GM18526 (cell line): Measurements from ENCODE around the gene PLAGL2.

Experiments used
- POLR2A ChIP-seq: IDR thresholded peaks from 3 replicates; pipeline ENCODE4 v1.6.1; 2011; ENCODE audit not compliant: insufficient read length; ENCODE audit errors: extremely low read depth

Gene PLAGL2

DNA sequence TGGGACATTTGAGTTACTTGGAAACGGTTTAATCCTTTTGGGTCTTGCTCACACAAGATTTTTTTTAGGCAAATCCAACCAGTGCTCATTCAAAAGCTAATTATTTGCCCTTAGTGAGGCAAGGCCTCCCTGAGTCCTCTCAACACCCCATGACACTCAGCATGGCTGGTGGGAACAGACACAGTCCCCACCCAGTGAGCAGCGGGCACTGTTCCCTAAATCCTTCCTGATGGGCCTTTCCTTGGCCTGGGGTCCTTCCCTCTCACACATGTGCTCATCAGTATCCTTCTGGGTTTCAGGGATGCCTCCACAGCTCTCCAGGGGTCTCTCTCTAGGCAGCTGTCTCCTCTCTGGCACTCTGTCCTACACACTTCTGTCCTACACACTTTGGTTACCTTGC lies 28.0 kb downstream of the PLAGL2 start:
- no peak for TF ChIP-seq POLR2A

GRCh38 chr20:32168184-32168910 lies 39.2 kb downstream of the PLAGL2 start:
- TF ChIP-seq POLR2A: no peak

DNA sequence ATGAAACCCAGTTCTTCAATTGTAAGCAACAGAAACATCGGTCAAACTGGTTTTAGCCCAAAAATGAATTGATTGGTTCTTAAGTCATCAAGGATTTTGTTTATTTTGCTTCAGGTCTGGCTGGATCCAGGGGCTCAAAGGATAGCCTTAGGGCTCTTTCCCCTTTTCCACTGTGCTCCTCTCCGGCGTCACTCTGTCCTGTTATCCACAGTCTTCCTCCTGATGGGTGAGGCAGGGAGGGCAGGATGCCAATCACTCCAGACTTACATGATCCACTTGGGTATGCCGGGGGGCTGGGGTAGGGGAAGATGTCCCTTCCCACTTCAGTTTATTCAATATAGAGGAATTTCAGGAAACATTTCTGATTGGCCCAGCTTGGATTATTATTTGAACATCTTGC lies 40.0 kb downstream of the PLAGL2 start:
- no peak for TF ChIP-seq POLR2A

GRCh38 chr20:32165836-32166545 lies 41.6 kb downstream of the PLAGL2 start:
- no peak for TF ChIP-seq POLR2A

DNA sequence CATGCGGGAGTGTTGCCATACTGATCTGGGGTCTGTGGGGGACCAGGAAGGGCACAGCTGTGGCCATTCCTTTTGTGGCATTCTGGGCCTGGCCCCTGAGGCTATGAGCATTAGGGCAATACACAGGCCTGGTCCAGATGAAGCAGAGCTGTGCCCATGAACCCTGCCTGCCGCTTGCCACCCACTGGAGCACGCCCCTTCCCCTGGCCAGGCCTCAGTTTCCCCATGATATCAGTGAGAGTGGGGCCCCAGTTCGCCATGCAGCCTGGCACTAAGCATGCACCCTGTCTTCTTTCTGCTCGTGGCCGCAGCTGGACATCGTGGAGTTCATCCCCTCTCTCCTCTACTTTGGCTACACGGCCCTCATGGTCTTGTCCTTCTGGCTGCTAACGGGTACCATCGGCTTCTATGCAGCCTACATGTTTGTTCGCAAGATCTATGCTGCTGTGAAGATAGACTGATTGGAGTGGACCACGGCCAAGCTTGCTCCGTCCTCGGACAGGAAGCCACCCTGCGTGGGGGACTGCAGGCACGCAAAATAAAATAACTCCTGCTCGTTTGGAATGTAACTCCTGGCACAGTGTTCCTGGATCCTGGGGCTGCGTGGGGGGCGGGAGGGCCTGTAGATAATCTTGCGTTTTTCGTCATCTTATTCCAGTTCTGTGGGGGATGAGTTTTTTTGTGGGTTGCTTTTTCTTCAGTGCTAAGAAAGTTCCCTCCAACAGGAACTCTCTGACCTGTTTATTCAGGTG lies 42.4 kb downstream of the PLAGL2 start:
- TF ChIP-seq POLR2A: no peak

DNA sequence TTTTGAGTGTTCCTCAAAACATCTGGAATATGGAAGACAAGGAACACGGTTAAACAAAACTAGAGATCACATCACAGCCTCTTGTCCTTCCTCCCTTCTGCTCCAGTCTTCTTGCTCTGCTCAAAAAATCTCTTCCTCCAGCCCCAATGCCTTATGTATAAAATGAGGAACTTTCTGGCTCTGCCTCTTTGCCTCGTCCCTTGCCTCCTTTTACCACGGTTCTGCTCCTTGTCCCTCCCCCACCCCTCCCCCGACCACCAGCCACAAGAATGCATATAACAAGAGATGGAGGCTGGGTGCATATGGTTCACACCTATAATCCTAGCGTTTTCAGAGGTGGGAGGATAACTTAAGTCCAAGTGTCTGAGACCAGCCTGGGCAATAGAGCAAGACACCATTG lies 43.6 kb downstream of the PLAGL2 start:
- TF ChIP-seq POLR2A: no peak

GRCh38 chr20:32162351-32162750 lies 45.2 kb downstream of the PLAGL2 start:
- no peak for TF ChIP-seq POLR2A

GRCh38 chr20:32160341-32160740 lies 47.2 kb downstream of the PLAGL2 start:
- no peak for TF ChIP-seq POLR2A

DNA sequence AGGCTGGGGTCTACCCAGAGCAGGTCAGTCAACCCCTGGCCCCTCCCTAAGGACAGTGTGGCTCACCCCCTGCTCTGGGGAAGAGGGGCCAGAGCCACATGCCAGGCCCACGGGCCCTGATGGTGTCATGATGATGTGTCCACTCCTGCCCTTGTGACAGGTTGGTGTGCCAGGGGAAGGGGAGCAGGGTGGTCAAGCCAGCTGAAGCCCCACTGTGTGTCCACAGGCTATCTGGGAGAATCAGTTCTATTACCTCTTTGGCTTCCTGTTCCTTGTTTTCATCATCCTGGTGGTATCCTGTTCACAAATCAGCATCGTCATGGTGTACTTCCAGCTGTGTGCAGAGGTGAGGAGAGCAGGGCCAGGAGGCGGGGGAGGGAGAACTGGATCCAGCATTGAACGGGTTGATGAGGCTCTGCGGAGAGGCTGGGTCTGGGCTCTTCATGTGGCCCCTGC lies 47.7 kb downstream of the PLAGL2 start:
- no peak for TF ChIP-seq POLR2A

GRCh38 chr20:32158943-32159660 lies 48.4 kb downstream of the PLAGL2 start:
- TF ChIP-seq POLR2A: no peak

GRCh38 chr20:32158351-32158750 lies 49.2 kb downstream of the PLAGL2 start:
- TF ChIP-seq POLR2A: no peak

- TF ChIP-seq POLR2A: no peak
Observed at GRCh38 chr20:32157611-32158010, 49.9 kb downstream of the PLAGL2 start.

DNA sequence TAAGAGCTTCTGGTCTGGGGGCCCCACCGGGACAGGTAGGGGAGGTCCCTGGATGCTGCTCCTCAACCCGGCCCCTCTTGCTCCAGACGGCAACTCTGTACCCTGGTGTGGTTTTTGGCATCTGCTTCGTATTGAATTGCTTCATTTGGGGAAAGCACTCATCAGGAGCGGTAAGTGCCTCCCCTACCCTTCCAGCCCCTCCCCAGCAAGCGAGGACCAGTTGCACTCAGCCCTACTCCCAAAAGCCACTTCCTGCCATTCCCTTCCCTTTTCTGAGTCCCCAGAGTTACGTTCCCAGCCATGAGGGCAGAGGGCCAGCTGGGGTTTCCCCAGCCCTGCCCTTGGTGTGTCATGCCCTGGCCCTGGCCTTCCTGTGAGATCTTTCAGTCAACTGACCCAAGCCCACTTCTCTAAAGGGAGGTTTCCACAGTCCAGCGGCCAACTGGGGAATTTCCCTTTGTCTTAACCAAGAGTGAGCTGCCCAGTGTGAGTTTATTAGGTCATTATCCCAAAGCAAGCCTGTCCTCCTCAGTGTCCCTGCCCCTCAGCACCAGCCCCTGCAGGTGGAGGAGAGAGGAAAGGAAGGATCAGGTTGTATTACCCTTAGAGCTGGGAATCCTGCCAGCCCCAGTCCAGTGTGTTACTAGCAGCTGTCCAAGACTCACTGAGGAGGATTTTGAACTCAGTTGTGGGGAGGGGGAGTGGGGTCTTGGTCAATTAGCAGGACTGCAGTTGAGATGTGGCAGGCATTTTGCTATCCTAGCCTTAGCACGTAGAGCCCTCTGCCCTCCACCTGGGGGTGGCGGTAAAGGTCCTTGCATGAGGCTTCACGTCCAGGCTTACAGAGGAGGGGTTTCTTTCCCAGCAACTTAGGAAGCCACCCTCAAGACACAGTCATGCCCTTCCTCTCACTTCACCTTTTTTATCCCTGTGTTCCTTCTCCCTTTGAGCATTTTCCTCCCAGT lies 52.2 kb downstream of the PLAGL2 start:
- TF ChIP-seq POLR2A: no peak

DNA sequence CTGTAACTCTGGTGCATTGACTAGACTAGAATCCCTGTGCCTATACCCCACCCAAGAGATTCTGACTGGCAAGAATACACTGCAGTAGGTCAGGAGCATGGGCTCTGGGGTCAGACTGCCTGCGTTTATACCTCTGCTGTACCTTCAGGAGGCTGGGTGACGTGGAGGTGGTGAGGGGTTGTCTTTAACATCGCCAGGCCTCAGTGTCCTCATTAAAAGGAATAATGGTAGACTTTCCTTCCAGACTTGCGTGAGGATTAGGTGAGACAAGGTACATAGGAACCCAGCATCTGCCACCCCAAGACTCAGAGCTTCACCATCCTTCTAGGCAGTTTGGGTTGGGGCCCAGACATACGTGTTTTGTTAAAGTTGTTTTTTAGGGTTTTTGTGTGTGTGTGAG lies 53.8 kb downstream of the PLAGL2 start:
- TF ChIP-seq POLR2A: no peak
